Panc1 (cell line): ENCODE measurements around the gene MPIG6B.
A peak's percentile ranks its signal among the peaks of the same experiment; 100 is the strongest.

ENCODE experiments used
- CTCF ChIP-seq: fragments of 450-650 bp; IDR thresholded peaks from 2 replicates; pipeline ENCODE4 v1.5.1; 2017; ENCODE audit warnings: mild to moderate bottlenecking
- POLR2AphosphoS5 ChIP-seq: IDR thresholded peaks from 2 replicates; pipeline ENCODE4 v1.6.1; 2012; ENCODE audit warnings: mild to moderate bottlenecking, low read depth, low read length, moderate library complexity
- REST ChIP-seq, 2 experiments: IDR thresholded peaks; 2 replicates each; pipeline ENCODE4 v1.6.1; 2011 to 2012; ENCODE audit warnings: low read depth in 2 of 2, control low read depth in 1 of 2, low read length in 1 of 2, mild to moderate bottlenecking in 1 of 2, moderate library complexity in 1 of 2; ENCODE audit not compliant: insufficient read depth in 1 of 2
- TCF7L2 ChIP-seq: IDR thresholded peaks from 2 replicates; pipeline ENCODE4 v1.6.1; 2011; ENCODE audit warnings: mild to moderate bottlenecking, low read depth, low read length, inconsistent platforms

DNA sequence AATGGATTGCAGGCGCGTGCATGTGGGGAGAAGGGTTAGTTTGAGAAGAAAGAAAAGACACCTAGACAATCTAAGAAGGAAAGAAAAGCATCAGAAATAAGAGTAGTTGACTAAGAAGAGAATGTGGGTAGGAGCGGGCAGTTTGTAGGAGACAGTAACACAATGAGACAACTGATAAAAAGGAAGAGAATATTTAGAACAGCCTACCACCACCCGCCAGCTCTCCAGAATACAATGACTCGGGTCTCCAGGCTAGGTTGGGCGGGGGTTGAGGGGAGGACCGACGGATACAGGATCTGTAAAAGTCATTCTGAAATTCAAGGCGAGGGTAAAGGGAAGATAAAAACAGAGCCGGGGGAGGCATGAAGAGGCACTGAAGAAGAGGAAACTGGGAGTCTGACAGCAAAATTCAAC, 20.8 kb upstream of the MPIG6B start:
- TF ChIP-seq CTCF, result no peak
- TF ChIP-seq POLR2AphosphoS5, result no peak
- TF ChIP-seq TCF7L2, result no peak
- TF ChIP-seq REST (IDR thresholded peaks at IDR 0.05; ENCODE audit: insufficient read depth in 1 of 2, low read depth in 2 of 2, low read length in 1 of 2), result 0 out of 4 replicates have a peak, but pooled peaks of 1 of the 2 experiments have one; percentile 3
